ENCODE measurements around the gene CYYR1. TPM values are rescaled to one million over a fixed set of nuclear protein-coding genes. Genes with fewer than 3 reads are reported as not detected.

Gene CYYR1
- polyA plus RNA-seq, 3 donors: 0.16 to 0.30 TPM; not detected in 1

DNA sequence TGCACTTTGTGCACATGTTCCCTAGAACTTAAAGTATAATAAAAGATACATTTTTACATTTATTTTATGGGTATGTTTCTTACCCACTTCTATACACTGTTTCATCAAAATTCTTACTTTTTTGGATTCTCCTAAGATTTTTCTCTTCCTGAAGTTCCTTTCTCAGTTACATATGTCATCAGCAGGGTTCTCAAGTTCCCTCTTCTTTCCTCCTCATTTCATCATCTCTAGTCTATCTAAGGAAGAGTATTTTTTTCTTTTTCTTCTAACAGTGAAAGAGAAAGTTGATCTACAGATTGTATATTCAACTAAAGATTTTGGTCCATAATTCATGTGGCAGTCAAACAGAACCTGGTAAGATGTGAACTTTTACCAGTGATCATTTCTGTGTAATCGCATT lies 41.2 kb upstream of the CYYR1 start:
- no CpG with 5 or more reads among the region's 1 CpG for WGBS (ENCODE audit: insufficient coverage)
- H4K20me1 ChIP-seq (ENCODE audit: insufficient read depth, low read length): no peaks in the 10 kb centered on the region
- Mint-ChIP-seq H3K4me1 (peaks cover 12% of the 10 kb centered on the region), H3K36me3 (no peaks in the 10 kb centered on the region), H3K4me3 (no peak overlapping the region), H3K27me3 (ENCODE audit: low read depth in 3 of 3) (no peaks in the 10 kb centered on the region), H3K9me3 (peaks cover 2 to 7% (median 3%) of the 10 kb centered on the region in 7 donors), H3K27ac (no peak overlapping the region)
- no peaks in the 10 kb centered on the region for H3K36me3 ChIP-seq (replicated peaks in 1 of 2; ENCODE audit: control insufficient read depth in 1 of 2, insufficient read depth in 2 of 2, low read length in 2 of 2)
- TF ChIP-seq, protein P1, sequence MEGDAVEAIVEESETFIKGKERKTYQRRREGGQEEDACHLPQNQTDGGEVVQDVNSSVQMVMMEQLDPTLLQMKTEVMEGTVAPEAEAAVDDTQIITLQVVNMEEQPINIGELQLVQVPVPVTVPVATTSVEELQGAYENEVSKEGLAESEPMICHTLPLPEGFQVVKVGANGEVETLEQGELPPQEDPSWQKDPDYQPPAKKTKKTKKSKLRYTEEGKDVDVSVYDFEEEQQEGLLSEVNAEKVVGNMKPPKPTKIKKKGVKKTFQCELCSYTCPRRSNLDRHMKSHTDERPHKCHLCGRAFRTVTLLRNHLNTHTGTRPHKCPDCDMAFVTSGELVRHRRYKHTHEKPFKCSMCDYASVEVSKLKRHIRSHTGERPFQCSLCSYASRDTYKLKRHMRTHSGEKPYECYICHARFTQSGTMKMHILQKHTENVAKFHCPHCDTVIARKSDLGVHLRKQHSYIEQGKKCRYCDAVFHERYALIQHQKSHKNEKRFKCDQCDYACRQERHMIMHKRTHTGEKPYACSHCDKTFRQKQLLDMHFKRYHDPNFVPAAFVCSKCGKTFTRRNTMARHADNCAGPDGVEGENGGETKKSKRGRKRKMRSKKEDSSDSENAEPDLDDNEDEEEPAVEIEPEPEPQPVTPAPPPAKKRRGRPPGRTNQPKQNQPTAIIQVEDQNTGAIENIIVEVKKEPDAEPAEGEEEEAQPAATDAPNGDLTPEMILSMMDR (IDR thresholded peaks at IDR 0.05): no peak
- no peaks in the 10 kb centered on the region for H3K9me3 ChIP-seq (replicated peaks in 1 of 2; ENCODE audit: control insufficient read depth in 1 of 2, insufficient read depth in 1 of 2, low read length in 2 of 2)
- H3K27ac ChIP-seq (ENCODE audit: low read depth in 1 of 2, low read length in 2 of 2): no peak overlapping the region
- H3K4me2 ChIP-seq (replicated peaks; ENCODE audit: extremely low read depth, low read length, poor library complexity, severe bottlenecking): no peak overlapping the region
- intact Hi-C loops (cut with micrococcal nuclease): no loop called here
- no peak for DNase-seq
- no peaks in the 10 kb centered on the region for H3K79me2 ChIP-seq (ENCODE audit: insufficient read depth, low read length)
- H3K4me1 ChIP-seq (ENCODE audit: control insufficient read depth in 1 of 2, insufficient read depth in 2 of 2, low read length in 2 of 2): no peaks in the 10 kb centered on the region
- no peaks in the 10 kb centered on the region for H3K27me3 ChIP-seq (ENCODE audit: control insufficient read depth in 2 of 2, insufficient read depth in 2 of 2, low read length in 2 of 2)
- no peak overlapping the region for H3K9ac ChIP-seq (ENCODE audit: insufficient read depth, low read length, poor library complexity, severe bottlenecking)
- no peak overlapping the region for H3K4me3 ChIP-seq (replicated peaks in 1 of 3; ENCODE audit: low read depth in 2 of 3, low read length in 3 of 3)
- H2AFZ ChIP-seq (ENCODE audit: insufficient read depth, low read depth, low read length, poor library complexity, severe bottlenecking): no peak overlapping the region

DNA sequence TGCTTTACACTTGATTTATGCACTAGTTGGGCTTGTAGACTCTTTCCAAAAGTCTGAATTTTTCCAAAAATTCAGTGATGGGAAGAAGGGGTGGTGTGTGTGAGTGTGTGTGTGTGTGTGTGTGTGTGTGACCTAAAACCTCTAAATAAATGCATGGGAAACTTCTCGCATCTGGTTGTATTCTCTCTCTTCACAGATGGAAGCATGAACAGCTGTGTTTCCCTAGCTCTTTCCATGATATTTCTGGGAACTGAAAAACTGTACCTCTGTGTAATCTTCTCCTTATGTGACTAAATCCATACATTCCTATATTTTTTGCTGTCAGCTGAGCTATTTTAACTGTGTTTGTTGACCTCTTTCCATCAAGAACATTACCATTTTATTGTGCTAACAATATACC lies 26.2 kb upstream of the CYYR1 start:
- Histone ChIP-seq H4K20me1 (ENCODE audit: insufficient read depth, low read length) (no peaks in the 10 kb centered on the region), H3K4me3 (replicated peaks in 1 of 3; ENCODE audit: low read depth in 2 of 3, low read length in 3 of 3) (no peak overlapping the region), H3K27ac (ENCODE audit: low read depth in 1 of 2, low read length in 2 of 2) (no peak overlapping the region), H3K9me3 (replicated peaks in 1 of 2; ENCODE audit: control insufficient read depth in 1 of 2, insufficient read depth in 1 of 2, low read length in 2 of 2) (no peaks in the 10 kb centered on the region), H3K27me3 (ENCODE audit: control insufficient read depth in 2 of 2, insufficient read depth in 2 of 2, low read length in 2 of 2) (no peaks in the 10 kb centered on the region), H3K4me2 (replicated peaks; ENCODE audit: extremely low read depth, low read length, poor library complexity, severe bottlenecking) (no peak overlapping the region), H3K4me1 (ENCODE audit: control insufficient read depth in 1 of 2, insufficient read depth in 2 of 2, low read length in 2 of 2) (no peaks in the 10 kb centered on the region), H3K9ac (ENCODE audit: insufficient read depth, low read length, poor library complexity, severe bottlenecking) (no peak overlapping the region), H3K79me2 (ENCODE audit: insufficient read depth, low read length) (no peaks in the 10 kb centered on the region), H3K36me3 (replicated peaks in 1 of 2; ENCODE audit: control insufficient read depth in 1 of 2, insufficient read depth in 2 of 2, low read length in 2 of 2) (no peaks in the 10 kb centered on the region), H2AFZ (ENCODE audit: insufficient read depth, low read depth, low read length, poor library complexity, severe bottlenecking) (no peak overlapping the region)
- no peak overlapping the region for H3K27ac Mint-ChIP-seq
- no peak for DNase-seq
- H3K36me3 Mint-ChIP-seq: no peaks in the 10 kb centered on the region
- intact Hi-C loops (cut with micrococcal nuclease): no loop called here
- WGBS (ENCODE audit: insufficient coverage): no CpG with 5 or more reads among the region's 1 CpG
- H3K9me3 Mint-ChIP-seq: peaks cover 0 to 5% (median 3%) of the 10 kb centered on the region in 7 donors
- no peak overlapping the region for H3K4me3 Mint-ChIP-seq
- no peaks in the 10 kb centered on the region for H3K4me1 Mint-ChIP-seq
- no peaks in the 10 kb centered on the region for H3K27me3 Mint-ChIP-seq (ENCODE audit: low read depth in 3 of 3)
- TF ChIP-seq, protein P1 (IDR thresholded peaks at IDR 0.05): no peak
